Adrenal gland (tissue), 5 donors: Measurements from ENCODE around the gene ALDOA.

Experiments
- POLR2A ChIP-seq, 2 donors: fragments of 450-650 bp; IDR thresholded peaks; one replicate each; pipeline ENCODE4 v1.6.1; 2017; ENCODE audit warnings: antibody characterized with exemption in 2 of 2, mild to moderate bottlenecking in 2 of 2, moderate library complexity in 1 of 2
- TF ChIP-seq, protein P1 (sequence below), 6 experiments: fragments of 450-650 bp in 4 of 6; fragments of 200-600 bp in 2 of 6; sonication (generic) in 1 of 6; IDR thresholded peaks; 1 replicate in 5 of 6; 2 replicates in 1 of 6; pipeline versions ENCODE4 v1.5.1 to v1.8.0; 2016 to 2021; ENCODE audit warnings: antibody characterized with exemption in 6 of 6, mild to moderate bottlenecking in 2 of 6, moderate library complexity in 1 of 6
- donor health status: DM: no; HTN: no; CAD: no.

DNA sequence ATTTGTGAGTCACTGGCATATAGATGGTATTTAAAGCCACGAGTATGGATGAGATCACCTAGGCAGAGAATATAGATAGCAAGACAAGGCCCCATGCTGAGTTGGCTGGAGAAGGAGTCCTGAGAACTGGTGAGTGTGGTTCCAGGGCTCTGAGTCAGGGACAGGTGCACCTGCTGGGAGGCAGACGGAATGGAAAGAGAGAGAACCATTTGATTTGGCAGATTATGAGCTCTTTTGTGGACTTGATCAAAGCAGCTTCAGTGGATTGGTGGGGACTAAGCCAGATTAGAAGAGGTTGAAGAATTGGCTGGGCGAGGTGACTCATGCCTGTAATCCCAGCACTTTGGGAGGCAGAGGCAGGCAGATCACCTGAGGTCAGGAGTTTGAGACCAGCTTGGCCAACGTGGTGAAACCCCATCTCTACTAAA lies 46.8 kb upstream of the ALDOA start:
- TF ChIP-seq, protein P1, sequence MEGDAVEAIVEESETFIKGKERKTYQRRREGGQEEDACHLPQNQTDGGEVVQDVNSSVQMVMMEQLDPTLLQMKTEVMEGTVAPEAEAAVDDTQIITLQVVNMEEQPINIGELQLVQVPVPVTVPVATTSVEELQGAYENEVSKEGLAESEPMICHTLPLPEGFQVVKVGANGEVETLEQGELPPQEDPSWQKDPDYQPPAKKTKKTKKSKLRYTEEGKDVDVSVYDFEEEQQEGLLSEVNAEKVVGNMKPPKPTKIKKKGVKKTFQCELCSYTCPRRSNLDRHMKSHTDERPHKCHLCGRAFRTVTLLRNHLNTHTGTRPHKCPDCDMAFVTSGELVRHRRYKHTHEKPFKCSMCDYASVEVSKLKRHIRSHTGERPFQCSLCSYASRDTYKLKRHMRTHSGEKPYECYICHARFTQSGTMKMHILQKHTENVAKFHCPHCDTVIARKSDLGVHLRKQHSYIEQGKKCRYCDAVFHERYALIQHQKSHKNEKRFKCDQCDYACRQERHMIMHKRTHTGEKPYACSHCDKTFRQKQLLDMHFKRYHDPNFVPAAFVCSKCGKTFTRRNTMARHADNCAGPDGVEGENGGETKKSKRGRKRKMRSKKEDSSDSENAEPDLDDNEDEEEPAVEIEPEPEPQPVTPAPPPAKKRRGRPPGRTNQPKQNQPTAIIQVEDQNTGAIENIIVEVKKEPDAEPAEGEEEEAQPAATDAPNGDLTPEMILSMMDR (IDR thresholded peaks at IDR 0.05) = no peak
- no peak for TF ChIP-seq POLR2A (IDR thresholded peaks at IDR 0.05)
